H9 (cell line): ENCODE measurements around the gene LMX1B. TPM values are rescaled to one million over a fixed set of nuclear protein-coding genes. Genes with fewer than 3 reads are reported as not detected.

Experiments
- DNase-seq: peaks from one replicate; pipeline ENCODE4 v3.0.0-alpha.2; 2017
- H2AFZ ChIP-seq: one replicate; pipeline ENCODE4 v1.6.1; 2013; ENCODE audit warnings: mild to moderate bottlenecking, low read length, control low read depth, moderate library complexity
- H2AK5ac ChIP-seq: 2 replicates; pipeline ENCODE4 v1.6.1; 2013; ENCODE audit warnings: low read length, control low read depth, mixed read lengths; ENCODE audit not compliant: insufficient read length
- H2BK120ac ChIP-seq: one replicate; pipeline ENCODE4 v1.6.1; 2013; ENCODE audit warnings: low read depth, mild to moderate bottlenecking, low read length, control low read depth, inconsistent platforms; ENCODE audit not compliant: poor library complexity, severe bottlenecking
- H2BK12ac ChIP-seq: 2 replicates; pipeline ENCODE4 v1.6.1; 2013; ENCODE audit warnings: low read length, control low read depth, mixed read lengths, low read depth; ENCODE audit not compliant: insufficient read length
- H2BK15ac ChIP-seq: 2 replicates; pipeline ENCODE4 v1.6.1; 2013; ENCODE audit warnings: low read depth, low read length, control low read depth
- H2BK20ac ChIP-seq: one replicate; pipeline ENCODE4 v1.6.1; 2013; ENCODE audit warnings: low read depth, mild to moderate bottlenecking, low read length, control low read depth, inconsistent platforms; ENCODE audit not compliant: poor library complexity, severe bottlenecking
- H2BK5ac ChIP-seq: 2 replicates; pipeline ENCODE4 v1.6.1; 2013; ENCODE audit warnings: low read length, control low read depth, mixed read lengths; ENCODE audit not compliant: insufficient read length
- H3K14ac ChIP-seq: 2 replicates; pipeline ENCODE4 v1.6.1; 2013; ENCODE audit warnings: low read length, control low read depth; ENCODE audit not compliant: insufficient read depth
- H3K18ac ChIP-seq: 2 replicates; pipeline ENCODE4 v1.6.1; 2013; ENCODE audit warnings: low read depth, mild to moderate bottlenecking, mixed read lengths, low read length, control low read depth; ENCODE audit not compliant: insufficient read length
- H3K23ac ChIP-seq: 2 replicates; pipeline ENCODE4 v1.6.1; 2013; ENCODE audit warnings: low read length, control low read depth, mixed read lengths, low read depth; ENCODE audit not compliant: insufficient read length
- H3K23me2 ChIP-seq: 2 replicates; pipeline ENCODE4 v1.6.1; 2013; ENCODE audit warnings: low read depth, mild to moderate bottlenecking, mixed read lengths, low read length, control low read depth; ENCODE audit not compliant: insufficient read length, poor library complexity, severe bottlenecking
- H3K27ac ChIP-seq: 2 replicates; pipeline ENCODE4 v1.5.1; 2013; ENCODE audit warnings: low read length, control low read depth, mixed read lengths, low read depth; ENCODE audit not compliant: insufficient read length
- H3K27me3 ChIP-seq: 2 replicates; pipeline ENCODE4 v1.6.1; 2013; ENCODE audit warnings: low read length, control low read depth, inconsistent platforms; ENCODE audit not compliant: insufficient read depth
- H3K4ac ChIP-seq: 2 replicates; pipeline ENCODE4 v1.6.1; 2013; ENCODE audit warnings: low read depth, mild to moderate bottlenecking, control low read depth, inconsistent platforms, low read length, moderate library complexity
- H3K4me1 ChIP-seq: 2 replicates; pipeline ENCODE4 v1.6.1; 2013; ENCODE audit warnings: low read length, control low read depth, inconsistent platforms; ENCODE audit not compliant: insufficient read depth
- H3K4me2 ChIP-seq: 2 replicates; pipeline ENCODE4 v1.6.1; 2013; ENCODE audit warnings: low read length, control low read depth, mixed read lengths; ENCODE audit not compliant: insufficient read length, insufficient read depth
- H3K56ac ChIP-seq: 2 replicates; pipeline ENCODE4 v1.6.1; 2013; ENCODE audit warnings: low read depth, mild to moderate bottlenecking, mixed read lengths, low read length, control low read depth; ENCODE audit not compliant: insufficient read length
- H3K79me1 ChIP-seq: 2 replicates; pipeline ENCODE4 v1.6.1; 2013; ENCODE audit warnings: low read depth, mild to moderate bottlenecking, moderate library complexity, low read length, control low read depth, inconsistent platforms; ENCODE audit not compliant: insufficient read depth, poor library complexity, severe bottlenecking
- H3K79me2 ChIP-seq: 2 replicates; pipeline ENCODE4 v1.6.1; 2013; ENCODE audit warnings: low read length, control low read depth, inconsistent platforms; ENCODE audit not compliant: insufficient read depth
- H3K9ac ChIP-seq: 2 replicates; pipeline ENCODE4 v1.6.1; 2013; ENCODE audit warnings: low read length, control low read depth, mixed read lengths; ENCODE audit not compliant: insufficient read length; ENCODE audit errors: extremely low read depth
- H3K9me3 ChIP-seq: one replicate; pipeline ENCODE4 v1.6.1; 2013; ENCODE audit warnings: low read depth, low read length, inconsistent platforms; ENCODE audit not compliant: control insufficient read depth
- H3T11ph ChIP-seq: one replicate; pipeline ENCODE4 v1.6.1; 2013; ENCODE audit warnings: mild to moderate bottlenecking, low read length, control low read depth, inconsistent platforms
- H4K20me1 ChIP-seq: one replicate; pipeline ENCODE4 v1.6.1; 2013; ENCODE audit not compliant: control insufficient read depth, insufficient read length, insufficient read depth
- H4K5ac ChIP-seq: 2 replicates; pipeline ENCODE4 v1.6.1; 2013; ENCODE audit warnings: low read depth, mild to moderate bottlenecking, mixed read lengths, low read length, control low read depth; ENCODE audit not compliant: insufficient read length
- H4K8ac ChIP-seq: replicated peaks from 2 replicates; pipeline ENCODE4 v1.6.1; 2013; ENCODE audit warnings: low read length, control low read depth, mixed read lengths, low read depth; ENCODE audit not compliant: insufficient read length
- H4K91ac ChIP-seq: 2 replicates; pipeline ENCODE4 v1.6.1; 2013; ENCODE audit warnings: low read depth, mild to moderate bottlenecking, moderate library complexity, mixed read lengths, low read length, control low read depth; ENCODE audit not compliant: insufficient read length
- H3K27ac Mint-ChIP-seq, 3 experiments: 2 replicates in 2 of 3; 3 replicates in 1 of 3; pipeline ENCODE4 v1.8.0; 2020 to 2021; ENCODE audit warnings: mixed read lengths in 3 of 3, mild to moderate bottlenecking in 1 of 3, moderate library complexity in 1 of 3
- H3K27me3 Mint-ChIP-seq: 2 replicates; pipeline ENCODE4 v1.8.0; 2021; ENCODE audit warnings: low read depth, mild to moderate bottlenecking, moderate library complexity, mixed read lengths
- H3K36me3 Mint-ChIP-seq, 3 experiments: 2 replicates in 2 of 3; 3 replicates in 1 of 3; pipeline ENCODE4 v1.8.0; 2020 to 2021; ENCODE audit warnings: low read depth in 3 of 3, mixed read lengths in 3 of 3; ENCODE audit not compliant: insufficient read depth in 1 of 3
- H3K4me1 Mint-ChIP-seq, 2 experiments: 2 replicates each; pipeline ENCODE4 v1.8.0; 2020; ENCODE audit warnings: mixed read lengths in 2 of 2
- H3K4me3 Mint-ChIP-seq, 2 experiments: 2 replicates in 1 of 2; 3 replicates in 1 of 2; pipeline ENCODE4 v1.8.0; 2020 to 2021; ENCODE audit warnings: mild to moderate bottlenecking in 2 of 2, mixed read lengths in 2 of 2, moderate library complexity in 1 of 2
- H3K9me3 Mint-ChIP-seq, 2 experiments: 2 replicates in 1 of 2; 3 replicates in 1 of 2; pipeline ENCODE4 v1.8.0; 2020; ENCODE audit warnings: mild to moderate bottlenecking in 2 of 2, mixed read lengths in 2 of 2, moderate library complexity in 1 of 2
- CTCF ChIP-seq: fragments of 200-600 bp; sonication (generic); conservative IDR thresholded peaks from 3 replicates; pipeline ENCODE4 v1.8.0; 2021; ENCODE audit warnings: antibody characterized with exemption, mild to moderate bottlenecking
- WGBS: extraction: QIAGEN DNeasy Blood & Tissue Kit; methylation state at CpG from one replicate; pipeline ENCODE4 v1.1.7; 2013; ENCODE audit warnings: missing lambda C conversion rate, low lambda C conversion rate, mixed read lengths; ENCODE audit not compliant: insufficient read length; ENCODE audit errors: extremely low coverage; 5-methylcytosine and 5-hydroxymethylcytosine counted together
- total RNA-seq: library from RNA; stranded (reverse); gene quantifications from 2 replicates; pipeline ENCODE4 v1.2.1, GENCODE V29; 2021

The LMX1B gene
- total RNA-seq, 1 experiment from 2014 or later = 0.85 TPM

- H3K9ac ChIP-seq = no peak overlapping the region
Measured at GRCh38 chr9:126618190-126618584, 4.5 kb downstream of the LMX1B start.

More at GRCh38 chr9:126618190-126618584, 4.5 kb downstream of the LMX1B start:
- H3K27ac ChIP-seq = no peak overlapping the region
- H3T11ph ChIP-seq = no peak overlapping the region
- no peak for DNase-seq
- H2BK12ac ChIP-seq = no peak overlapping the region
- no peaks in the 10 kb centered on the region for H3K79me1 ChIP-seq
- no peak overlapping the region for H2BK15ac ChIP-seq
- peaks cover 90% of the 10 kb centered on the region for H3K27me3 ChIP-seq
- no peak overlapping the region for H4K5ac ChIP-seq
- H3K23me2 ChIP-seq = peaks cover 11% of the 10 kb centered on the region
- Mint-ChIP-seq H3K27ac (no peak overlapping the region), H3K27me3 (peaks cover 94% of the 10 kb centered on the region), H3K9me3 (peaks cover 0 to 5% of the 10 kb centered on the region in 2 experiments; a peak in 1 of 5 replicates), H3K36me3 (no peaks in the 10 kb centered on the region; a peak in 1 of 7 replicates), H3K4me3 (peak overlapping the region; percentile 27 to 75; a peak in 3 of 5 replicates), H3K4me1 (peaks cover 43 to 66% of the 10 kb centered on the region in 2 experiments)
- H2BK20ac ChIP-seq = no peak overlapping the region
- WGBS = no CpG with 5 or more reads among the region's 11 CpGs
- no peak overlapping the region for H3K18ac ChIP-seq
- no peak overlapping the region for H3K14ac ChIP-seq
- no peak overlapping the region for H2BK5ac ChIP-seq
- no peak overlapping the region for H3K4ac ChIP-seq
- TF ChIP-seq CTCF = no peak
- no peak overlapping the region for H4K8ac ChIP-seq
- peak overlapping the region; percentile 19 for H3K4me2 ChIP-seq
- no peak overlapping the region for H2BK120ac ChIP-seq
- H3K56ac ChIP-seq = no peak overlapping the region
- no peak overlapping the region for H2AK5ac ChIP-seq
- no peak overlapping the region for H4K91ac ChIP-seq
- H3K9me3 ChIP-seq = no peaks in the 10 kb centered on the region
- no peaks in the 10 kb centered on the region for H3K79me2 ChIP-seq
- no peaks in the 10 kb centered on the region for H4K20me1 ChIP-seq
- H2AFZ ChIP-seq = no peak overlapping the region
- H3K4me1 ChIP-seq = peaks cover 3% of the 10 kb centered on the region; the same call in 1 of the 2 replicates
- no peak overlapping the region for H3K23ac ChIP-seq
